Muscle of arm (tissue), 12 donors: ENCODE results near the gene ZNF74. TPM values are rescaled to one million over a fixed set of nuclear protein-coding genes. Genes with fewer than 3 reads are reported as not detected.
"Not testable (repeated sequence)": the region's sequence is repeated elsewhere in the genome, so short reads cannot be mapped to it uniquely, and the experiment has no call there.

Source experiments
- DNase-seq: peaks from one replicate; pipeline ENCODE4 v3.0.0-alpha.2; 2013
- polyA plus RNA-seq, 12 donors: library from polyadenylated mRNA; unstranded; fragments of 120-200 nt; gene quantifications; one replicate each; pipeline ENCODE4 v1.2.1, GENCODE V29; 2013; ENCODE audit not compliant: insufficient read length in 12 of 12

The ZNF74 gene
- polyA plus RNA-seq, 12 donors = 9.7 to 15.5 (median 12.9) TPM; not detected in 1

DNA sequence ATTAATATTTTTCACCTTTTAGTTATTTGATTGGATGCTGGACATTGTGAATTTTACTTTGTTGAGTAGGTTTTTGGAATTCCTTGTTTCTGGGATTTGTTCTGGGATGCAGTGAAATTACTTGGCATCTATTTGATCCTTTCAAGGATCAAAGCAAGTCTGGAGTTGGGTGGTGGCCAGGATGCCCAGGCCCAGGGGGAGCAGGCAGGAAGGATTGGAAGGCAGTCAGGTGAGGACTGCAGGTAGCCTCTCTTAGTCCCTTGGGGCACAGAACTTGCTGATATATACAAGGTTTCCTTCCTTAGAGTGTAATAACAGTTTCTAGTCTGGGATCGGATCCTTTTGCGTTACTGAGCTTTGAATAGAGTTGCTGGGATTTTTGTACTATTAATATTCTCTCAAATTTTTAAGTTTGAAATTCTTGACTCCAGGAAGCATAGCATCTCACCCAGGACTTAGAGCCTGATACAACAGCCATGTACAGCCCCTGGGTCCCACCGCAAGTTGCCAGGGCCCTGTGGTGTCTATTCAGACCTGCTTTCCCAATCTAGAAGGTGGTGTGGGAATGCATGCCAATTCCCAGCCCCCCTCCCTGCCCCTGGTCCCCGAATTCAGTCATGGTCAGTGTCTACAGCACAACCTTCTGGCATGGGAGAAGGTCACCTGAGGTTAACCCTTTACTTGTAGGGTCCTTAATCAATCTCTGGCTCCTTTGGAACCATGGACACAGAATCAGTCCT, 6.1 kb downstream of the ZNF74 start:
- no peak for DNase-seq

DNA sequence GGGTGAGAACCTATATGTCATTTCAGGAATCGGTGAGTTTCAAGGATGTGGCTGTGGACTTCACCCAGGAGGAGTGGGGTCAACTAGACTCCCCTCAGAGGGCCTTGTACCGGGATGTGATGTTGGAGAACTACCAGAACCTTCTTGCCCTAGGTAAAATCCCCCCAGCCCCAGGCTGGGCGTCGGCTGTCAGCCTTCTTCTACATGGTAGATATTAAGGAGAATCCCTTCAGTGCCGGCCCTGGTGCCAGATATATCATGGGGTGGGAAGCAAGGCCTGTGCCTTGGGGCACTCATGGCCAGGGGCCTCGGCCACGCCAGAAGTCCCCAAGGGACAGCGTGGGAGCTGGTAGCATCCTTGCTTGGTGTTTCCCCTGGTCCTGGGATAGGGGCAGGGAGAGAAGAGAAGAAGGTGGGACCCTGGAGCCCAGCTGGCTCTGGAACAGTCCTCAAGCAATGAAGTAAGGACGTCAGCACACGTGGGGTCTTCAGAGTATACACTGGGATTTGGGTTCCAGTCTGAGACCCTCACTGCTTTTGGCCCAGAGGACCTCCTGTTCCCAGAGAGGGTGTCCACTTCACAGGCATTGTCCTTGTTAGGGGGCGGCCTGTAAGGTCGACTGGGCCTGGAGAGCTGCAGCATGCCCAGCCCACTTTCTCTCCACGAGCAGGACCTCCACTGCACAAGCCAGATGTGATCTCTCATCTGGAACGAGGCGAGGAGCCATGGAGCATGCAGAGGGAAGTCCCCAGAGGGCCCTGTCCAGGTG, 6.8 kb downstream of the ZNF74 start:
- DNase-seq = no peak

DNA sequence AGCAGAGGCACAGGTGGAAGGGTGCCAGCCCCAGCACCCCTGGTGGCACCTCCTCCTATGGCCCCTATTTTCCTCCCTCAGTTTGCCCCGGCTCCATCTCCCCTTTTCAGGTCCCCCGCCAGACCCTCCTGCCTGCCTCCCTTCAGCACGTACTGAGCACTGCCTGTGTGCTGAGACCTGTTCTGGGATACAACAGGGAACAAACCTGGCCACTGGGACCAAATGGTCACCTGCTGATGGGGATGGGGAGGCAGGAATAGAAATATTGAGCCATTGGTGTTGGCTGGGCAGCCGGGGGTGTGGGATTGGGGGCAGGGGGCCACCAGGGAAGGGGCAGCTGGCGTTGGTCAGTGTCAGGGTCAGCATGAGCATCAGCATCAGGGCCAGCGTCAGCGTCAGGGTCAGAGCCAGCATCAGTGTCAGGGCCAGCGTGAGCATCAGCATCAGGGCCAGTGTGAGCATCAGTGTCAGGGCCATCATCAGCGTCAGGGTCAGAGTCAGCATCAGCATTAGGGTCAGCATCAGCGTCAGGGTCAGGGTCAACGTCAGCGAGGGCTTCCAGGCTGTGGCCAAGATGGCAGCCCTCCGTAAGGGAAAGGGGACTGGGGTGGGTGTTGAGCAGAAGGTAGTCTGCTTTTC, 7.5 kb downstream of the ZNF74 start:
- no peak for DNase-seq

DNA sequence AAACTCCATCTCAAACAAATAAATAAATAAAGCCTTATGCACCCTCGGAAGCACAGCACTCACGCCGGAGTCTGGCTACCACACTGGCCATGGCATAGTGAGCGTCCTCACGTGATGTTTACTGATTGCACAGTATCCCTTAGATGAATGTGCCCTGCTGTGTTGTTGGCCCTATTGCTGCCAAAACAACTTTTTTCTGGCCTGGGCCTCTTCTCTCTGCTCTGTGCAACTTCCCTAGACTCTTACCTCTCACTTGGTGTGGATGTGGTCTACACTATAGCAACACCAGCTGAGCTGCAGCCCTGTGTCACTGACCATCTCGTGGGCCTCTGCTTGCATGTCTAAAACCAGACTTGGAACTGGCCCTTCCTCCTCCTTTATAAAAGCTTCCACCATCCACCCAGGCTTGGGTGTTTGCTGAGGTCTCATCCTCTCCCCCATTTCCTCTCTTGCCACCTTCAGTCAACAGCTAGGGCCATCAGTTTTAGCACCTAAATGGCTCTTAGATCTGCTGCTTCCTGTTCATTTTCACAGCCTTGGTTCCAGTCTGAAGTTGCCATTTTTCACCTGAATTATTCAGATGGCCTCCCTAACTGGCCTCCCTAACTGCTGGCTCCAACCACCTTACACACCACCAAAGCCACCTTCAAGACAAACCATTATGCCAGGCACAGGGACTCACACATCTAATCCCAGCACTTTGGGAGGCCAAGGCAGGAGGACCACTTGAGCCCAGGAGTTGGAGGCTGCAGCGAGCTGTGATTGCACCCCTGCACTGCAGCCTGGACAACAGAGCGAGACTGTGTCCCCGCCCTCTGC, 9.2 kb downstream of the ZNF74 start:
- no peak for DNase-seq

DNA sequence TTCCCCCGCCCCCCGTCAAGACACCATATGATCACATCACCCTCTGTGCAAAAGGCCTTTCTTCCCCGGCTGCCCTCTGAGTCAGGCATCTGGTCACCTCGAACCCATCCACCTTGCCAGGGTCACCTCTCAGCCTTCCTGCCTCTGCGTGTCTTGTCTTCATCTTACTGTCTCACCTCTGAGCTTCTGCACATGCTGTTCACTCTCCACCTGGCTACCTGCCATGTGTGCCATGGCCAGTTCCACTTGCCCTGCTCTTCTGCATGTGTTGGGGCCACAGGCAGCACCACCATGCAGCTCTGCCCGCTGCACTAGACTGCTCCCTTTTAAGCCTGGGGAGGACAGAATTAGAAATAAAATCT, 9.8 kb downstream of the ZNF74 start:
- DNase-seq = no peak

DNA sequence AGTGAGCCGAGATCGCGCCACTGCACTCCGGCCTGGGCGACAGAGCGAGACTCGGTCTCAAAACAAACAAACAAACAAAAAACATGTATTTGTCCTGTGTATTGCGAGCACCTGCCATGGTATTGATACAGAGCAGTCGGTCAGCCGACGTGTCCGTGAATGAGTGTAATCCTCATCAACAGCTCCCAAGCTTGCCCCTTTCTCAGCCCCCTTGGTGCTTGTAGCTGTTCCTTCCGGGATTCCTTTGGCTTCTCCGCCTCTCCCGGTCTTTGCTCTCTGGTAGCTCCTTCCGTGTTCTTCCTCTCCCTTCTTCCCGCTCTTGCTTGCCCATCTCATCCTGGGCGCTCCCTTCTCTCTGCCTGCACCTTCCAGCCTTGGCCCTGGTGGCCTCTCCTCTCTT, 10.9 kb downstream of the ZNF74 start:
- no peak for DNase-seq

DNA sequence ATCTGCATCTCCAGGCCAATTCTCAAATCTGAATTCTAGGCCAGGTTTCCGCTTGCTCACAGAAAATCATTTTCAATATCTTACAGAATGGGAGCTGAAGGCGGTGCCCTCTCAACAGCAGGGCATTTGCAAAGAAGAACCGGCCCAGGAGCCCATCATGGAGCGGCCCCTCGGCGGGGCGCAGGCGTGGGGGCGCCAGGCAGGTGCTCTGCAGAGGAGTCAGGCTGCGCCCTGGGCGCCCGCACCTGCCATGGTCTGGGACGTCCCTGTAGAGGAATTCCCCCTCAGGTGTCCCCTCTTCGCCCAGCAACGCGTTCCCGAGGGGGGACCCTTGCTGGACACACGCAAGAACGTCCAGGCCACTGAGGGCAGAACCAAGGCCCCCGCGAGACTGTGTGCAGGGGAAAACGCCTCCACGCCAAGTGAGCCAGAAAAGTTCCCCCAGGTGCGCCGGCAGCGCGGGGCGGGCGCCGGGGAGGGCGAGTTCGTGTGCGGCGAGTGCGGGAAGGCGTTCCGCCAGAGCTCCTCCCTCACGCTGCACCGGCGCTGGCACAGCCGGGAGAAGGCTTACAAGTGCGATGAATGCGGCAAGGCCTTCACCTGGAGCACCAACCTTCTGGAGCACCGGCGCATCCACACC, 11.5 kb downstream of the ZNF74 start:
- no peak for DNase-seq

DNA sequence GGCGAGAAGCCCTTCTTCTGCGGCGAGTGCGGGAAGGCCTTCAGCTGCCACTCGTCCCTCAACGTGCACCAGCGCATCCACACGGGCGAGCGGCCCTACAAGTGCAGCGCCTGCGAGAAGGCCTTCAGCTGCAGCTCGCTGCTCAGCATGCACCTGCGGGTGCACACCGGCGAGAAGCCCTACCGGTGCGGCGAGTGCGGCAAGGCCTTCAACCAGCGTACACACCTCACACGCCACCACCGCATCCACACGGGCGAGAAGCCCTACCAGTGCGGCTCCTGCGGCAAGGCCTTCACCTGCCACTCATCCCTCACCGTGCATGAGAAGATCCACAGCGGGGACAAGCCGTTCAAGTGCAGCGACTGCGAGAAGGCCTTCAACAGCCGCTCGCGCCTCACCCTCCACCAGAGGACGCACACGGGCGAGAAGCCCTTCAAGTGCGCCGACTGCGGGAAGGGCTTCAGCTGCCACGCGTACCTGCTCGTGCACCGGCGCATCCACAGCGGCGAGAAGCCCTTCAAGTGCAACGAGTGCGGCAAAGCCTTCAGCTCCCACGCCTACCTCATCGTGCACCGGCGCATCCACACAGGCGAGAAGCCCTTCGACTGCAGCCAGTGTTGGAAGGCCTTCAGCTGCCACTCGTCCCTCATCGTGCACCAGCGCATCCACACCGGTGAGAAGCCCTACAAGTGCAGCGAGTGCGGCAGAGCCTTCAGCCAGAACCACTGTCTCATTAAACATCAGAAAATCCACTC, 12.2 kb downstream of the ZNF74 start:
- no peak for DNase-seq

DNA sequence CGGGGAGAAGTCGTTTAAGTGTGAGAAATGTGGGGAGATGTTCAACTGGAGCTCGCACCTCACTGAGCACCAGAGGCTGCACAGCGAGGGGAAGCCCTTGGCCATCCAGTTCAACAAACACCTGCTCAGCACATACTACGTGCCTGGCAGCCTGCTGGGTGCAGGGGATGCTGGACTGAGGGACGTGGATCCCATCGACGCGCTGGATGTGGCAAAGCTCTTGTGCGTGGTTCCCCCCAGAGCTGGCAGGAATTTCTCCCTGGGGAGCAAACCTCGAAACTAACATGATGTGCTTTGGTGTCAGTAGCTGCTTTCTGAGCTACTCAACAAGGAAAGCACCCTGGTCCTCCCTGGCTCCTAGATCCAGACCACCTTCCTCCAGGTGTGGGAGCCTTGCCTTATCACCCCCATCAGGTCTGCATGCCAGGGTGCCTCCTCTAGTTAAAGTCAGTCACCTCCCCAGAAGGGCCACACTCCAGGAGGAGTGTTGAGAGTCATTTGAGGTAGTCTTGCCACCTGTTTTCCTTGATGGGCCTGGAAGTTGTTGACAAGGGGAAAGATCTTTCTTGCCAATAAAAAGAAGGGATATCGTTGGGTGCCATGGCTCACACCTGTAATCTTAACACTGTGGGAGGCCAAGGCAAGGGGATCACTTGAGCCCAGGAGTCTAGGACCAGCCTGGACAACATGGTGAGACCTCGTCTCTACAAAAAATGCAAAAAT, 12.9 kb downstream of the ZNF74 start:
- DNase-seq = no peak

DNA sequence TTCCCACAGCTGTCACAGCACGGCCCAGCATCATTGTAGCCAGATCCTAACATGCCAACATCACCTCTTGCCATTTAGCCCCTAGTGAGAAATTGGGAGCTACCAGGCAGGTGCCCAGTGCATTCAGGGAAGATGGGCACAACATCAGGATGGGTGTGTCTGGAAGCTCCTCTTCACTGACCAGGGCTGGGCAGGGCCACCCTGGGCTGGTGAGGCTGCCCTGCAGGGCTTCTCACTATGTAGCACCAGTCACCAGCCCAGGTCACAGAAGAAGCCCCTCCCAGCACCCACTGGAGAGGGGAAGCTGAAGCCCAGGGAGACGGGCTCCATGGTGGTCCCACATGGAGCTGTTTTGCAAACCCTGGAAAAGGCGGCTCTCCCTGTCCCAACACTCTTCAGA, 13.9 kb downstream of the ZNF74 start:
- no peak for DNase-seq

DNA sequence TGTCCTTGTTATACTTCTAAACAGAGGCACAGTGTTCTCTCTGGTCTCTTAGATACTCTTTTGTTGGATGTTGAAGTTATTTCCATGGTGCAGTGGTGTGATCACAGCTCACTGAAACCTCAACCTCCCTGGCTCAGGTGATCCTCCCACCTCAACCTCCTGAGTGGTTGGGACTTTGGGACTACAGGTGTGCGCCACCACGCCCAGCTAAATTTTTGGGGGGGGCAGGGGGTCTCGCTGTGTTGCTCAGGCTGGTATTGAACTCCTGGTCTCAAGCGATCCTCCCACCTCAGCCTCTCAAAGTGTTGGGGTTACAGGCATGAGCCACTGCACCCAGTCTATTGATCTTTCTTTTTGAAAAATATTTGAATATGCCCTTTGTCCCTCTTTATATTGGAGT, 14.9 kb downstream of the ZNF74 start:
- DNase-seq = no peak

DNA sequence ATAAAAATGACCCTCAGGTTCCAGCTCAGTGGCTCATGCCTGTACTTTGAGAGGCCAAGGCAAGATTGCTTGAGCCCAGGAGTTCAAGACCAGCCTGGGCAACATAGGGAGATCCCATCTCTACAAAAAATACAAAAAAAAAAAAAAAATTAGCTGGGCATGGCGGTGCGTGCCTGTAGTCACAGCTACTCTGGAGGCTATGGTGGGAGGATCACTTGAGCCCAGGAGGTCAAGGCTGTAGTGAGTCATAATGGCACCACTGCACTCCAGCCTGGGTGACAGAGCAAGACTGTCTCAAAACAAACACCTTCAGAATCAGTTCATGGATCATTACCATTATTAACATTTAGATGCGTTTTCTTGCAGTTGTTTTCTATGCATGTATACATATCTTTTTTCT, 15.4 kb downstream of the ZNF74 start:
- DNase-seq = not testable (repeated sequence)

DNA sequence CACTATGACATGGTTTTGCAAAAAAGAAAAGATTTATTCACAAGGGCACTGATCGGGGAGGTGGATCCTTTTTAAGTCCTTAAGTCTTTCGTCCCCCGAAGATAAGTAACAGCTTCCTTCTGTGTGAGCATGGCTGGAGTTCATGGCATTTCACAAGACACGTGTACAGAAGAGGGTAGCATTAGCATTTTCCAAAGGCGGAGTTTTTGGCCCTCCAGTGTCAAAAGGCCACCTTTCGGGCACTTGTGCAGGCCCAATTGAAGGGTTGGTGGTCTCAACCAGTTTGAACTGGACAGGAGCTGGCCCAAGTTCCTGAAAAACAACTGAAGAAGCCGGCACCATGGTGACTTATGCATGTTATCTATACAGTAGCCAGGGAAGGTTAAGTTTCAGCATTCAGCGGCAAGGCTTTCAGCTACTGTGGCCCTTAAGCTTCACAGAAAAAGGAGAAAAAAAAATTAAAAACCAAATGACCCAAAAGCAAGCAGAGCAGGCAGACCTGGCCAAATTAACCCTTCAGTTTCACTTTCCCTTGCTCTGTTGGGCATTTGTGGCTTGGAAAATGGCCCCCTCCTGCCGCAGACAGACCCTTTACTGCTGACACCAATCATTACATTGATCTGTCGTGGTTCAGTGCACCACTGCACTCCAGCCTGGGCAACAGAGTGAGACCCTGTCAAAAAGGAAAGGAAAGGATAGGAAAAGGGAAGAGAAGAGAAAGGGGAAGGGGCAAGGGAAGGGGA, 18.7 kb downstream of the ZNF74 start:
- no peak for DNase-seq

DNA sequence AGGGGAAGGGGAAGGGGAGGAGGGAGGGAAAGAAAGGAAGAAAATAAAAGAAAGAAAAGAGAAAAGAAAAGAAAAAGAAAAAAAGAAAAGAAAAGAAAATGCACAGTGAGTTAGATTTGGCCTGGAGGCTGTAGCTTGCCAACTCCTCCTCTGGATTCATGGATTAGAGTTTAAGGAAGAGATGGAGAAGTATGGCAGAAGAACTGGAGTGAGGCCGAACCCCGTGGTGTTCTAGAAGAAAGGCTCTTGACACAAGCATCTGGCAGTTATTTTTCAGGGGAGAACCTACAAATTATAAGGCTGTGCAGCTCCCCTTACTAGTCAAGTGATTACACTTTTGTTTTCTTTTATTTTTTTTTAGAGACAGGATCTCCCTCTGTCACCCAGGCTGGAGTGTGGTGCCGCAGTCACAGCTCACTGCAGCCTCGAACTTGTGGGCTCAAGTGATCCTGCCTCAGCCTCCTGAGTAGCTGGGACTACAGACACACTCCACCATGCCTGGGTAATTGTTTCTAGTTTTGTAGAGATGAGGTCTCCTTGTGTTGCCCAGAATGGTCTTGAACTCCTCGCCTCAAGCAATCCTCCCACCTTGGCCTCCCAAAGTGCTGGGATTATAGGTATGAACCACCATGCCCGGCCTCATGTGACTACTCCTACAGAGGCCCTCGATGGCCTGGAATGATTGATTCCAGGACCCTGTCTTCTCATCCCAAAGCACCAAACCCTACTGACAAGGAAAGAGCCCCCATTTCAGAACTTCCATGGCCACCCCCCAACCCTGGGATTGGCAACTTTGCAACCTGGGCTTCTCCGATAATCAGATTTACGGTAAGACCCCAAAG, 19.5 kb downstream of the ZNF74 start:
- DNase-seq = no peak

DNA sequence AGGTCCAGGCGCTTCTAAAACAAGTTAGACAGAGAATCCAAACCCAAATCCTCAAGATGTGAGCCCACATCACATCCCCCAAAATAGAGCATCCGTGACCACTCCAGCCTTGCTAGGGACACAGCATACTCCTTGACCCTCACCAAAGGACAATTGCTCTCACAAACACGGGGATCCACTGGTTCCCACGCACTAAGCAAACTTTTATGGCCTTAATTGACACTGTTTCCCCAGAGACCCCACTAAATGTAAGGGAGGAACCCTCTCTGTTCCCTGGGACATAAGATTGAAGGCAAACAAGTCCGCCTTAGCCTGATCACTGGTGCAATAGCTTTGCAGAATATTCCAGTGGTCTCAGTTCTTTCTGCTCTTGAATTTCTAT, 20.1 kb downstream of the ZNF74 start:
- DNase-seq = no peak

DNA sequence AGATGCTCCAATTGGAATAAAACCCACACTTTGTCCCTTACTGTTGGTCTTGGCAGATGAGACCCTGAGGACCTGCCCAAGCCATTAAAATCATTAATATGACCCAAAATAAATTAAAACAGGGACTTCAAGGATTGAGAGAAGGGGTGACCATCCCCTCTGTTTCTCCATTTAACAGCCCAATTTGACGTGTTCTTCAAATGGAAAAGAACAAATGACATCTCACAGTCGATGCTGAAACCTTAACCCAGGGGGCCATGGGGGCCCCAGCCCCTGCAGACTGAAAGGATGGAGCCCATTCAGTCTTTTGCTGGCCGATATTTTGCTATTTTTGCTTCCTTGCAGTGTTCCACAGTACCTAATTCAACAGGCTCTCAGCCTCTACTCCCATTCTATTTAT, 20.5 kb downstream of the ZNF74 start:
- DNase-seq = no peak

DNA sequence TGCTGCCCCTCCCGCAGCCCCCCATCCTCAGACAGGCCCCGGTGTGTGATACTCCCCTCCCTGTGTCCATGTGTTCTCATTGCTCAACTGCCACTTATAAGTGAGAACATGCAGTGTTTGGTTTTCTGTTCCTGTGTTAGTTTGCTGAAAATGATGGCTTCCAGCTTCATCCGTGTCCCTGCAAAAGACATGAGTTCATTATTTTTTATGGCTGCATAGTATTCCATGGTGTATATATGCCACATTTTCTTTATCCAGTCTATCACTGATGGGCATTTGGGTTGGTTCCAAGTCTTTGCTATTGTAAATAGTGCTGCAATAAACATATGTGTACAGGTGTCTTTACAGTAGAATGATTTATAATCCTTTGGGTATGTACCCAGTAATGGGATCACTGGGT, 21.3 kb downstream of the ZNF74 start:
- not testable (repeated sequence) for DNase-seq

DNA sequence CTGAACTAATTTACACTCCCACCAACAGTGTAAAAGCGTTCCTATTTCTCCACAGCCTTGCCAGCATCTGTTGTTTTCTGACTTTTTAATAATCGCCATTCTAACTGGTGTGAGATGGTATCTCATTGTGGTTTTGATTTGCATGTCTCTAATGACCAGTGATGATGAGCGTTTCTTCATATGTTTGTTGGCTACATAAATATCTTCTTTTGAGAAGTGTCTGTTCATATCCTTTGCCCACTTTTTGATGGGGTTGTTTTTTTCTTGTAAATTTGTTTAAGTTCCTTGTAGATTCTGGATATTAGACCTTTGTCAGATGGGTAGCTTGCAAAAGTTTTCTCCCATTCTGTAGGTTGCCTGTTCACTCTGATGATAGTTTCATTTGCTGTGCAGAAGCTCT, 21.7 kb downstream of the ZNF74 start:
- not testable (repeated sequence) for DNase-seq
